OCI-LY7 (cell line): ENCODE data around the gene LYZL1. TPM values are rescaled to one million over a fixed set of nuclear protein-coding genes. Genes with fewer than 3 reads are reported as not detected.

Experiments
- BruUV-seq: library from RNA; stranded (reverse); fragments of 400-500 nt; replicated peaks from 2 replicates; lab custom pipeline; 2021; lab: Mats Ljungman, UMichigan
- CTCF ChIA-PET: fragments of 300-600 bp; sonication (Branson Sonifier 250); formaldehyde crosslinking; loops from one replicate; lab custom pipeline; 2022; ENCODE audit warnings: antibody characterized with exemption; ENCODE audit not compliant: unreplicated experiment; lab: Charles Lee
- POLR2A ChIA-PET: fragments of 300-600 bp; sonication (Branson Sonifier 250); formaldehyde crosslinking; loops from one replicate; lab custom pipeline; 2022; ENCODE audit warnings: antibody characterized with exemption; lab: Charles Lee
- DNase-seq: peaks from one replicate; pipeline ENCODE4 v3.0.0-alpha.2; 2015; ENCODE audit warnings: low spot score
- H2AFZ ChIP-seq: fragments of 200-600 bp; sonication (generic), shearing (Covaris generic); 2 replicates; pipeline ENCODE4 v1.6.1; 2014; ENCODE audit warnings: mild to moderate bottlenecking, antibody characterized with exemption, low read length, moderate library complexity
- H3K27ac ChIP-seq: fragments of 200-600 bp; sonication (generic); 2 replicates; pipeline ENCODE4 v1.5.1; 2014; ENCODE audit warnings: mixed run types, low read depth, mild to moderate bottlenecking, moderate library complexity, low read length, inconsistent platforms; ENCODE audit not compliant: poor library complexity, severe bottlenecking
- H3K36me3 ChIP-seq: fragments of 200-600 bp; sonication (generic); 2 replicates; pipeline ENCODE4 v1.6.1; 2014; ENCODE audit warnings: mild to moderate bottlenecking, antibody characterized with exemption, low read length, moderate library complexity, mixed read lengths; ENCODE audit not compliant: insufficient read depth
- H3K4me1 ChIP-seq: fragments of 200-600 bp; sonication (generic); 2 replicates; pipeline ENCODE4 v1.5.1; 2014; ENCODE audit warnings: mild to moderate bottlenecking, low read length; ENCODE audit not compliant: insufficient read depth, poor library complexity, severe bottlenecking
- H3K4me2 ChIP-seq: fragments of 200-600 bp; sonication (generic); 2 replicates; pipeline ENCODE4 v1.6.1; 2014; ENCODE audit warnings: mild to moderate bottlenecking, low read length
- H3K4me3 ChIP-seq: fragments of 200-600 bp; sonication (generic); 2 replicates; pipeline ENCODE4 v1.5.1; 2014; ENCODE audit warnings: mild to moderate bottlenecking, low read depth, low read length; ENCODE audit not compliant: poor library complexity, severe bottlenecking
- H3K79me2 ChIP-seq: fragments of 200-600 bp; sonication (generic); 2 replicates; pipeline ENCODE4 v1.6.1; 2016; ENCODE audit warnings: low read depth, mild to moderate bottlenecking, low read length, moderate library complexity, mixed read lengths; ENCODE audit not compliant: insufficient read depth
- H3K9me2 ChIP-seq: fragments of 200-600 bp; sonication (generic); 2 replicates; pipeline ENCODE4 v1.6.1; 2016; ENCODE audit warnings: mild to moderate bottlenecking, low read length, mixed read lengths; ENCODE audit not compliant: insufficient read depth
- H3K9me3 ChIP-seq: fragments of 200-600 bp; sonication (generic); 2 replicates; pipeline ENCODE4 v1.6.1; 2014; ENCODE audit warnings: mild to moderate bottlenecking, mixed run types, low read length, mixed read lengths
- H4K20me1 ChIP-seq: fragments of 200-600 bp; sonication (generic); 2 replicates; pipeline ENCODE4 v1.6.1; 2014; ENCODE audit warnings: mild to moderate bottlenecking, antibody characterized with exemption, low read length, moderate library complexity, mixed read lengths; ENCODE audit not compliant: insufficient read depth
- EZH2phosphoT487 ChIP-seq: fragments of 200-600 bp; sonication (generic); IDR thresholded peaks from 2 replicates; pipeline ENCODE4 v1.6.1; 2018; ENCODE audit warnings: low read depth, borderline replicate concordance, mild to moderate bottlenecking, mixed run types, antibody characterized with exemption, low read length, moderate library complexity, mixed read lengths
- intact Hi-C: fragments of 100-400 bp; cut with micrococcal nuclease; formaldehyde crosslinking; loops from one replicate; pipeline ENCODE4 v1.10.0; 2022; ENCODE audit not compliant: unreplicated experiment
- total RNA-seq, 2 experiments: library from RNA; depleted of rRNA in 1 of 2; stranded (reverse); fragments of >200 nt in 1 of 2; shearing (Covaris generic) in 1 of 2; gene quantifications; 2 replicates each; pipeline ENCODE4 v1.2.3, GENCODE V29; 2014 to 2022
- TF ChIP-seq, protein P1 (sequence below): fragments of 200-600 bp; sonication (generic); conservative IDR thresholded peaks from 2 replicates; pipeline ENCODE4 v1.5.1; 2014; ENCODE audit warnings: mild to moderate bottlenecking, antibody characterized with exemption, low read length, moderate library complexity, mixed read lengths

The LYZL1 gene
- total RNA-seq, 2 experiments from 2014 or later, result not detected

DNA sequence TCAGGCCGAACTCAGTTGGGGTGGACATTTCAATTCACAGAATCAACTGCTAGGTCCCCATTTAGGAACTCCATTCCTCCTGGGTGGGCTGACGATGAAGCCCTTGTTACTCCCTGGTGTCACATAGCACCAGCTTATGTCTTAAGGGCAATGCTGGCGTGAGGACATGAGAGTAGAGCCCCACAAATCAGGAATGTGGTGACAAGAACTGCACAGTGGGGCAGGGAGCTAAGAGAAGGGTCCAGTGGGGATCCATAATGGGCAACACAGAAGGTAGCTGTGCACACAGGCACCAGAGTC, 57.0 kb downstream of the LYZL1 start:
- H3K4me3 ChIP-seq, result no peak overlapping the region
- intact Hi-C loops, result no loop called here
- no peaks in the 10 kb centered on the region for H3K4me1 ChIP-seq
- POLR2A ChIA-PET, result interaction anchor here (1.2 kb wide), 1 partner anchor 21 kb away, joined by 4 read pairs; no protein-coding TSS in a partner anchor
- no peaks in the 10 kb centered on the region for H3K9me3 ChIP-seq
- no peak for DNase-seq
- H3K36me3 ChIP-seq, result no peaks in the 10 kb centered on the region
- H3K79me2 ChIP-seq, result no peaks in the 10 kb centered on the region
- BruUV-seq, result no TSS peak
- CTCF ChIA-PET, result no interaction called here
- H3K9me2 ChIP-seq, result no peaks in the 10 kb centered on the region
- H3K27ac ChIP-seq, result no peak overlapping the region
- TF ChIP-seq, protein P1, sequence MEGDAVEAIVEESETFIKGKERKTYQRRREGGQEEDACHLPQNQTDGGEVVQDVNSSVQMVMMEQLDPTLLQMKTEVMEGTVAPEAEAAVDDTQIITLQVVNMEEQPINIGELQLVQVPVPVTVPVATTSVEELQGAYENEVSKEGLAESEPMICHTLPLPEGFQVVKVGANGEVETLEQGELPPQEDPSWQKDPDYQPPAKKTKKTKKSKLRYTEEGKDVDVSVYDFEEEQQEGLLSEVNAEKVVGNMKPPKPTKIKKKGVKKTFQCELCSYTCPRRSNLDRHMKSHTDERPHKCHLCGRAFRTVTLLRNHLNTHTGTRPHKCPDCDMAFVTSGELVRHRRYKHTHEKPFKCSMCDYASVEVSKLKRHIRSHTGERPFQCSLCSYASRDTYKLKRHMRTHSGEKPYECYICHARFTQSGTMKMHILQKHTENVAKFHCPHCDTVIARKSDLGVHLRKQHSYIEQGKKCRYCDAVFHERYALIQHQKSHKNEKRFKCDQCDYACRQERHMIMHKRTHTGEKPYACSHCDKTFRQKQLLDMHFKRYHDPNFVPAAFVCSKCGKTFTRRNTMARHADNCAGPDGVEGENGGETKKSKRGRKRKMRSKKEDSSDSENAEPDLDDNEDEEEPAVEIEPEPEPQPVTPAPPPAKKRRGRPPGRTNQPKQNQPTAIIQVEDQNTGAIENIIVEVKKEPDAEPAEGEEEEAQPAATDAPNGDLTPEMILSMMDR, result no peak
- H3K4me2 ChIP-seq, result no peak overlapping the region
- no peaks in the 10 kb centered on the region for H4K20me1 ChIP-seq
- H2AFZ ChIP-seq, result no peak overlapping the region

DNA sequence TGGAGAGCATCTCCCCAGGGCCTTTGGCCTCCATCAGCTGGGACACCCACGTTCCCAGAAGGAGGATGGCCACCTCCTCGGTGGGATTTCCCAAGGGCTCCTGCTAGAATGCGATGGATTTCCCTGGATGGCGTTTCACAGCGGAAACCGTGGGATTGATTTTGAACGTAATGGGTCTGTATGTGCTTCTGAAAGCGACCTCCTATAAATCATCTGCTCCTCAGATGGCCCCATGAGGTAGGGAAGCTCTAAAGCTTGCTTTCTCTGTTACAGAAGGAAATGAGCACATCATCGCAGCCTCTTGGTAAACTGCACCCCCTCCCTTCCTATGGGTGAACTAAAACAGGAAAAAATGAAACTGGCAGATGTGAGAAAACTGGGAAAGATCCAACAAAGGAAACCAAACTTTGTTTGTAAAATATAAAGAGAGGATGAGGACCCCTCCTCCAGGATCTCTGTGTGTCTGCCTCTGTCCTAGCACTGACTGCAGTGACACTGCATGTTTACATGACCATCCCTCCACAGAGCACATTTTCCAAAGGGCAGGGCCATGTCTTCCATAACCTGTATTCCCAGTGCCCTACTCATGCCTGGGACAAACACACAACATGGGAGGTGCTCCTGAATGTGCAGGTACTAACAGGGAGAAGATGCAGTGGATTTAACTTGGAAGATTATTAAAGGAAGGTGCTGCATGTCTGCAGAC, 57.6 kb downstream of the LYZL1 start:
- TF ChIP-seq, protein P1, result no peak
- TF ChIP-seq EZH2phosphoT487, result no peak
- DNase-seq, result no peak
- Histone ChIP-seq H3K9me2 (no peaks in the 10 kb centered on the region), H2AFZ (no peak overlapping the region), H3K27ac (no peak overlapping the region), H3K4me2 (no peak overlapping the region), H3K79me2 (no peaks in the 10 kb centered on the region), H3K9me3 (no peaks in the 10 kb centered on the region), H3K4me3 (no peak overlapping the region), H3K36me3 (no peaks in the 10 kb centered on the region), H4K20me1 (no peaks in the 10 kb centered on the region), H3K4me1 (no peaks in the 10 kb centered on the region)
- ChIA-PET POLR2A (interaction anchor here (0.7 kb wide), 1 partner anchor 81 kb away, joined by 4 read pairs; no protein-coding TSS in a partner anchor), CTCF (no interaction called here)
- no TSS peak for BruUV-seq
- intact Hi-C loops, result no loop called here

DNA sequence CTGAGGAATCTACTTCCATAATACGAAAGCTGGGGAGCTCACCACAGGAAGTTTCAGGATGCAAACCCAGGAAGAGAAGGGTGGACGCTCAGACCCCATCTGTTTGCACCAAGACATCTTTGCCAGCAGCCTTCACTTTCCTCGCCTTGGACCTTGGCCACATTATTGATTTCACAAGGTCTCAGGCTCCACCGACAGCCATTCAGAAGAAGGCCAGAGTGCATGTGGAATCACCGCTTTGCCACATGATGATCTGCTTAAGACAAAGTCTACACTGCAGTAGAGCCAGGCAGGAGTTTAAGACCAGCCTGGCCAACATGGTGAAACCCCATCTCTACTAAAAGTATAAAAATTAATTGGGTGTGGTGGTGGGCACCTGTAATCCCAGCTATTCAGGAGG, 60.0 kb downstream of the LYZL1 start:
- no peak overlapping the region for H3K27ac ChIP-seq
- H3K9me2 ChIP-seq, result no peaks in the 10 kb centered on the region
- no peak overlapping the region for H3K4me2 ChIP-seq
- intact Hi-C loops, result no loop called here
- ChIA-PET POLR2A (no interaction called here), CTCF (no interaction called here)
- no TSS peak for BruUV-seq
- H3K4me1 ChIP-seq, result no peaks in the 10 kb centered on the region
- no peaks in the 10 kb centered on the region for H3K9me3 ChIP-seq
- H4K20me1 ChIP-seq, result no peaks in the 10 kb centered on the region
- DNase-seq, result no peak
- no peak overlapping the region for H3K4me3 ChIP-seq
- no peaks in the 10 kb centered on the region for H3K36me3 ChIP-seq
- TF ChIP-seq, protein P1, result no peak
- no peak for TF ChIP-seq EZH2phosphoT487
- no peak overlapping the region for H2AFZ ChIP-seq
- H3K79me2 ChIP-seq, result no peaks in the 10 kb centered on the region
